DMS53 (cell line): ENCODE results near the gene ST6GALNAC3.
A peak's percentile ranks its signal among the peaks of the same experiment; 100 is the strongest.
"Not testable (repeated sequence)": the region's sequence is repeated elsewhere in the genome, so short reads cannot be mapped to it uniquely, and the experiment has no call there.

Experiments used
- DNase-seq: peaks from one replicate; lab custom pipeline; 2025; lab: John Stamatoyannopoulos, UW

The ST6GALNAC3 gene

GRCh38 chr1:76341816-76342215, 267.3 kb downstream of the ST6GALNAC3 start:
- DNase-seq = not testable (repeated sequence)

DNA sequence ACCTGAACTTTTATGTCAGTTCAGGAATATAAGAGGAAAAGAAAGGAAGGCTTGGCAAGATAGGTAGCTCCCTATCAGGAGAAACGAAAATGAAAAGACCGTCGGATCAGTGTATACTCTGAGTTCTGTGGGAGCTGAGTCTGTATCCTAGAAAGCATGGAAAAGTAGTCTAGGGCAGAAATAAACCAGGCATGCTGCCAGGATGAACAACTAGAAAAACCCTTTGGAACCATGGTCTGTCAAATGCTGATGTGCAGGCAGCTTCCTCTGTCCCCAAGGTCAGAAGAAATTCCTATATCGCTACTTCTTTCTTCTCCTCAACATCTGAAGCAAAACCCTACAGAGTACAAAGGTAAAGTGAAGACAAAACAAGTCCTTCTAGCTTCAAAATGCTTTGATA, 268.8 kb downstream of the ST6GALNAC3 start:
- DNase-seq = no peak

DNA sequence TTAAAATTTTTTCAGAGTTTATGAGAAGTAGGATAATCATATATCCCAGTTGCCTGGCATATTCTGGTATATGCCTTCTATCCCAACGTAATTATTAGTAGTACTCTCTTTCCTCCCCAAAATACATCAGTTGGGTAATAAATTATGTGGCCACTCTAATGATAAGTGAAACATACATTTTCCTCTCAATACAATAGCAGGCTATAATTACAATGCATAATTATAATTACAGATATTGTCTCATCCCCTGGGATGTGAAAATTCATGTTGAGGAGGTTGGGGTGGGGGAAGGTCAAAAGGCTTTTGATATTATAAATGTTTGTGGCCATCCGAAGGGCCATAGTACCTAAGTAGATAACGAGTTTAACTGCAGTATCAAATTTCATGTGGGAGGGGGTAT, 277.1 kb downstream of the ST6GALNAC3 start:
- no peak for DNase-seq

DNA sequence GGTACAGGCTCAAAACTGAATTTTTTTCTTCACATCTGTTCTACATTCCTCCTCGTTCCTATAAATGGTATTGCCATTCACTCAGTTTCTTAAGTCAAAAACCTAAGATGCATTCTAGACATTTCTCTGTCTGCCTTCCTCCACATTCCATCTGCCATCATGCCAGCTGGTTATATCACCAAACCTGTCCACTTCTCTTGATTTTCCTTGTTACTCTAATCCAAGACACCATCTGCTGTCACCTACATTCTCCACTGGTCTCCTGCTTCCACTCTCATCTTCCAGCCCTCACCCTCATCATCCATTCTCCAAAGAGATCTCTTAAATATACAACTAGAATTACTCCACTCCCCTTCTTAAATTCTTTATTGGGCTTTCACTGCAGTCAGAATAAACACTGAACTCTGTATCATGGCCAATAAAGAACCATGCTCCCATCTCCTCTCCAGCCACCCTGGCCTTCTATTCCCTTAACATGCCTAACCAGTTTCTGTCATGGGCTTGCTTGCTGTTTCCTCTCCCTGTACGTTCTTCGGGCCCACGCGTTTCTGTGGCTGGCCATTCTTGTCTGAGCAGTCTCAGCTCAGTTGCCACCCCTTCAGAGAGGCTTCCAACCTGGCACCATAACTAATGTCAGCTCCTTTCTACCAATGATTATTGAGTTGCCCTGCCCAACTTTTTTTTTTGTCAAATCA, 278.3 kb downstream of the ST6GALNAC3 start:
- DNase-seq = no peak

DNA sequence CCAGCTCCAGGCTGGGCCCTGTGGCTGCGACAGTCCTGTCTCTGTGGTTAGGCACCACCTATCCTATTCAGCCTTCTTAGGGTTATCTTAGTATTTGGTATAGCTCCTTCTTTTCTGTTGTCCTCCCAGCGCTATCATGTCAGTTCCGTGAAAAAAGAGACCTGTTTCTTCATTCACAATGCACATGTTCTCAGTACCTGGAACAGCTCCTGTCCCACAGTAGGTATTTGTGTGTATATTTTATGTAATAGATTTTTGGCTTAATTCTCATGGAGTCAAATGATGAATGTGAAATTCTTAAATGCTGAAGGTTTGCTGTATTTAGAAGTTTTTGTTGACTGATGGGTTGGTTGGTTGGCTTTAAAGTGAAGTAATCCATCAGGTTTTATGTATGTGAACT, 279.7 kb downstream of the ST6GALNAC3 start:
- DNase-seq = no peak

DNA sequence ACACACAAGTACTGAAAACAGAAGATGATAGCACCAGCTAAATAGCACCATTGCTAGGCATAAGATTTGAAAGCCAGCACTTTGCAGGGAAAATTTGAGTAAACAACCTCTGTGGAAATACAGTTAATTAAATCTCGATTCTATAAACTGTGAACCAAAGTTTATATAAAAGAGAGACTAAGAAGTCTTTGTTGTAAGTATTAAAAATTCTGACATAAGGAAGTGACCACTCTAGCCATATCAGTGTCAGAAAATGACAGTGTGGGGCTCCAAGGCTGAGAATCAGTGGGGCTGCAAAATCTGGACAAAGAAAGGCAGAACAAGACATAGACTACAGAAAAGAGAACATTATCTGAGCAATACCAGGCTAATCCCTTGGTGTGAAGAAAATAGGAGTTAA, 292.2 kb downstream of the ST6GALNAC3 start:
- DNase-seq = no peak

- DNase-seq = no peak
These were observed 297.4 kb downstream of the ST6GALNAC3 start for GRCh38 chr1:76371941-76372340.

DNA sequence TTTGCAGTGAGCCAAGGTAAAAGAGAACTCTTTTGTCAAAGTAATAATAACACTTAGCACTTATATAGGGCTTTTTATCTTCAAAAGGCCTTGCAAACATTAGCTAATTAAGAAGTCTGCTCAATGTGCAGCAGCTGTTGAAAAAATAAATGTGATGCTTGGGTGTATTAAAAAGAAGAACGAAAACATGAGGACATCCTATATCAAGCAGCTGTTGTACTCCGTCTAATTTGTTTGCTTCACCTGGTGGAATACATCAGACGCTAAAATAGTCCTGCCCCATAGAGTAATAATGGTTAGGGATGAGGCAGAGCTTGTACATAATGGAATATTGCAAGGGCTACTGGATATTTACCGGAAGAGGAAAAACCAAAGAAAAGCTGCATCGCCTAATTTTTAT, 299.5 kb downstream of the ST6GALNAC3 start:
- no peak for DNase-seq

- no peak for DNase-seq
These were observed 302.7 kb downstream of the ST6GALNAC3 start for GRCh38 chr1:76377247-76377646.

DNA sequence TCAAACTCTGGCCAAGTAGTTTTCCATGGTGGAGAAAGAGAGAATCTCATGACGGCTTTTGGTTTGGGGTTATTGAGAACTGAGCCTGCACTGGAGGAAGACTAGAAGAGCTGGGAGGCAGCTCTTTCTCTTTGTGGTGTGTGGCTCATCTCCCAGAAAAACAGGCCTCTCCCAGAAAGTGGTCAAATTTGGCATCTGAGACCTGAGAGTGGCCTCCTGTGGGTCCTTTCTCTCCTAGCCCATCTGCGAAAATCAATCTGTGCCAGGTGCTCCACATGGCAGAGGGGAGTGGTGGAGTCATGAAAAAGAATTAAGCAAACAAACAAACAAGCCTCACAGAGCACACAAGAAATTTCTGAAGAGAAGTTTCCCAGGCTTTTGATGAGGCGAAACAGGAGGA, 305.0 kb downstream of the ST6GALNAC3 start:
- DNase-seq = no peak

- DNase-seq = no peak
These were observed 307.0 kb downstream of the ST6GALNAC3 start for GRCh38 chr1:76381450-76382097.

DNA sequence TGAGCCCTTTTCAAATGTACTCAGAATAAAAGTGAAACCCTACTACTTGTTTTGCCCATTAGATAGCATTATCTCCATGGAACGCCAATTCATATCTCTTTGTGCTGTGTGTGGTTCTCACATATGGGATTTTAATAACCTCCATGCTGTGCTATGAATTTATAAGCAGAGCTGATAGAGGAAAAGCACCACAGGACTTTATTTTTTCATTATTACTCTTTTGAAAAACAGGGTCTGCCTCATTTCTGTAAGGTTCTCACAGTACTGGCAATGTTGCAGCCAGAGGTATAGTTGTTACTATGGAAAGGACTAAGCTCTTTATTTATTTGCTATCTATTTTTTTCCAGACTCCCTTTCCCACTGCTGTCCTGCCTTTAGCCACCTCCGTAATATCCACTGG, 313.7 kb downstream of the ST6GALNAC3 start:
- no peak for DNase-seq

GRCh38 chr1:76390456-76390855, 315.9 kb downstream of the ST6GALNAC3 start:
- no peak for DNase-seq

- no peak for DNase-seq
These were observed 320.5 kb downstream of the ST6GALNAC3 start for GRCh38 chr1:76395059-76395458.

DNA sequence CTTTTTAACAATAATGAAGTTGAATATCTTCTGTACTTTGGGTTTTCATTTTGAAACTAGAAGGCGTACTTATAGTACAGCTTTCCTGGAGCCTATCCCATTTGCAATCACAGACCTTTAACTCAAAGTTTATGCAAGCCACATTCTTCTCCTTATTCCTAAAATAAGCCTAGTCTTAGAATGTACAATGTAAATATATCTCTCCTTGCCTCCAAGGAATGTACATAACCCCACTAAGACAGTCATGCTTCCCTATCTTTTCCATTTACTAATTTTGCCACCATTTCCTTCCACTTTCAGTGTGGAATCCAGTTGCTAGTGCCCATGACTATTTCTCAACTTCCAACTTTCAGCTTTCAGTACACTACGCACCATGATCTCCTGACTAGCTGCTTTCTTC, 327.6 kb downstream of the ST6GALNAC3 start:
- no peak for DNase-seq

- DNase-seq = no peak
These were observed 333.8 kb downstream of the ST6GALNAC3 start for GRCh38 chr1:76408303-76408702.

GRCh38 chr1:76410499-76410898, 336.0 kb downstream of the ST6GALNAC3 start:
- no peak for DNase-seq

DNA sequence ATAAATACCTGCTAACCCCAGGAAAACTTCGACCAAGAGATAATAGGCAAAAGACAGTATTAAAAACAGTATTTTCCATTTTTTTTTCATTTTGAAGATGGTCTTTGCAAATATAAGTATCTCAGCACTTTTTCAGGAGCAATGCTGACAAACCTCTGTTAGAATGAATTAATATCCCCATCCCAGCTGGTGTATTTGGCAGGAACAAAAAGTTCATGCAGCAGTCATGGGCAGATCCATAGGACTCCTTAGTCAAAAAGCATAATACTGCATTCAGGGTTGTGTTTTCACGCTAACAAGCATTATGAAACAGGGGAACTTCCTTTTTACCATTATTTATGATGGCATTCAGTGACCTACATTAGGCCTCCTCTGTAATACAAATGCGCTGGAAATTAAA, 344.0 kb downstream of the ST6GALNAC3 start:
- DNase-seq = no peak

- DNase-seq = no peak
These were observed 345.1 kb downstream of the ST6GALNAC3 start for GRCh38 chr1:76419603-76420002.

GRCh38 chr1:76425201-76426145, 350.9 kb downstream of the ST6GALNAC3 start:
- peak; percentile 44 for DNase-seq

DNA sequence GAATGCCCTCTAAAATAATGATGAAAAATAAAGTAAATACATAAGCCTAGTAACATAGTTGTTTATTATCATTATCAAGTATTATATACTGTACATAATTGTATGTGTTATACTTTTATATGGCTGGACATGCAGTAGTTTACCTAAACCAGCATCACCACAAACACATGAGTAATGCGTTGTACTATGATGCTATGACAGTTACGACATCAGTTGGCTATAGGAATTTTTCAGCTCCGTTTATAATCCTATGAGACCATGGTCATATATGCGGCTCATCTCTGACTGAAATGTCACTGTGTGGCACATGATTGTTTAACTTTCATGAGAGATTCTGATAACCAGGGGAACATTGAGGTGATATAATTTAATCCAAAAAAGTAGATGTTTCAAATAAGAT, 352.1 kb downstream of the ST6GALNAC3 start:
- no peak for DNase-seq

- DNase-seq = no peak
These were observed 353.5 kb downstream of the ST6GALNAC3 start for GRCh38 chr1:76428028-76428427.

DNA sequence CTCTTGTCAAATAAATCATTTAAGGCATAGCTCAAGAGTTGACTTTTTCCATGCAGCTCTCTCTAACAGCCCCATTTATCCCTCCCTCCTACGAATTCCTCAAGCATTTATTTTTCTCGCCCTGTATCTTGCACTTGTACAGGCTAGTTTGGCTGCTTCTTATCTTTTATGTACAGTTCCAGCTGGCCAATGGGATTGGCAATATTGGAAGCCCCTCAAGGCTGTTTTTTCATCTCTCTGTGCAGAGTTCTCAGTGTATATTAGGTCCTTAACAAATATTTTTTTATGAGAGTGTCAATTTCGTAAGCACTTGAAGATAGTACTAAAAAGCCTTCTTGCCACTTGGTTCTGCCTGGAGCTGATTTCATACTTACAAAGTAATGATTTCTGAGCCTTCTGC, 356.0 kb downstream of the ST6GALNAC3 start:
- no peak for DNase-seq
